ENCODE measurements around the gene NEDD4L.

The NEDD4L gene

GRCh38 chr18:58398648-58399398 lies 354.8 kb downstream of the NEDD4L start:
- no peak for DNase-seq (ENCODE audit: low spot score)

- no peak for DNase-seq (ENCODE audit: low spot score)
Measured at GRCh38 chr18:58400331-58400870, 356.4 kb downstream of the NEDD4L start.

- no peak for DNase-seq (ENCODE audit: low spot score)
Measured at GRCh38 chr18:58401191-58401590, 357.2 kb downstream of the NEDD4L start.

- no peak for DNase-seq (ENCODE audit: low spot score)
Measured at GRCh38 chr18:58402247-58402646, 358.2 kb downstream of the NEDD4L start.

- DNase-seq (ENCODE audit: low spot score), result no peak
Measured at GRCh38 chr18:58402951-58403702, 359.1 kb downstream of the NEDD4L start.

- no peak for DNase-seq (ENCODE audit: low spot score)
Measured at GRCh38 chr18:58403799-58404455, 359.9 kb downstream of the NEDD4L start.

GRCh38 chr18:58405107-58405898 lies 361.3 kb downstream of the NEDD4L start:
- DNase-seq (ENCODE audit: low spot score), result no peak

GRCh38 chr18:58407263-58407648 lies 363.2 kb downstream of the NEDD4L start:
- no peak for DNase-seq (ENCODE audit: low spot score)

GRCh38 chr18:58407649-58408407 lies 363.8 kb downstream of the NEDD4L start:
- no peak for DNase-seq (ENCODE audit: low spot score)

GRCh38 chr18:58408665-58409064 lies 364.6 kb downstream of the NEDD4L start:
- no peak for DNase-seq (ENCODE audit: low spot score)

GRCh38 chr18:58409802-58410445 lies 365.9 kb downstream of the NEDD4L start:
- DNase-seq (ENCODE audit: low spot score), result no peak

- no peak for DNase-seq (ENCODE audit: low spot score)
Measured at GRCh38 chr18:58411323-58411722, 367.3 kb downstream of the NEDD4L start.

- no peak for DNase-seq (ENCODE audit: low spot score)
Measured at GRCh38 chr18:58412844-58413666, 369.0 kb downstream of the NEDD4L start.

GRCh38 chr18:58413667-58414628 lies 369.9 kb downstream of the NEDD4L start:
- DNase-seq (ENCODE audit: low spot score), result no peak

- DNase-seq (ENCODE audit: low spot score), result no peak
Measured at GRCh38 chr18:58416014-58416703, 372.1 kb downstream of the NEDD4L start.

- DNase-seq (ENCODE audit: low spot score), result no peak
Measured at GRCh38 chr18:58416704-58417683, 373.0 kb downstream of the NEDD4L start.

GRCh38 chr18:58417752-58418151 lies 373.7 kb downstream of the NEDD4L start:
- DNase-seq (ENCODE audit: low spot score), result no peak
